ENCODE data around the gene TBC1D22A.

DNA sequence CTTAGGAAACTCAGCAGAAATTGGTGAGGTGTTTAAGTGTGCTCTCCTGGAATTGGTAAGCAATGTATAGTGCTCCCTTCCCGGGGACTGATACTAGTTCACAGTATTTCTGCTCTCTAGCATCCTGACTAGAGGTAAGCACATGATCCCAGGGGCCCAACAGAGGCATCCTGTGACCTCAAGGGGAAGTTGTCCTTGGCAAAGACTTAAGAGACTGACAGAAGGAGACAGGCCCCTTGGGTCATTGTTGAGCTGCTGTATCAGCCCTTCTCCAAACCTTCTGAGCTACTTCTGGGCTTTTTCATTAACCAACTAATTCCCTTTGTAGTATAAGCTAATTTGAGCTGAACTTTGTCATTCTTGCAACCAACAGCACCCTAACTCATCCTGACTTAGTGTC lies 4.3 kb upstream of the TBC1D22A start:
- TF ChIP-seq, protein P1, sequence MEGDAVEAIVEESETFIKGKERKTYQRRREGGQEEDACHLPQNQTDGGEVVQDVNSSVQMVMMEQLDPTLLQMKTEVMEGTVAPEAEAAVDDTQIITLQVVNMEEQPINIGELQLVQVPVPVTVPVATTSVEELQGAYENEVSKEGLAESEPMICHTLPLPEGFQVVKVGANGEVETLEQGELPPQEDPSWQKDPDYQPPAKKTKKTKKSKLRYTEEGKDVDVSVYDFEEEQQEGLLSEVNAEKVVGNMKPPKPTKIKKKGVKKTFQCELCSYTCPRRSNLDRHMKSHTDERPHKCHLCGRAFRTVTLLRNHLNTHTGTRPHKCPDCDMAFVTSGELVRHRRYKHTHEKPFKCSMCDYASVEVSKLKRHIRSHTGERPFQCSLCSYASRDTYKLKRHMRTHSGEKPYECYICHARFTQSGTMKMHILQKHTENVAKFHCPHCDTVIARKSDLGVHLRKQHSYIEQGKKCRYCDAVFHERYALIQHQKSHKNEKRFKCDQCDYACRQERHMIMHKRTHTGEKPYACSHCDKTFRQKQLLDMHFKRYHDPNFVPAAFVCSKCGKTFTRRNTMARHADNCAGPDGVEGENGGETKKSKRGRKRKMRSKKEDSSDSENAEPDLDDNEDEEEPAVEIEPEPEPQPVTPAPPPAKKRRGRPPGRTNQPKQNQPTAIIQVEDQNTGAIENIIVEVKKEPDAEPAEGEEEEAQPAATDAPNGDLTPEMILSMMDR (IDR thresholded peaks at IDR 0.05; ENCODE audit: low read length) = no peak
- no peak for TF ChIP-seq EZH2phosphoT487 (IDR thresholded peaks at IDR 0.05; ENCODE audit: low read length)
